Measurements from ENCODE around the gene DOCK2.

The DOCK2 gene

DNA sequence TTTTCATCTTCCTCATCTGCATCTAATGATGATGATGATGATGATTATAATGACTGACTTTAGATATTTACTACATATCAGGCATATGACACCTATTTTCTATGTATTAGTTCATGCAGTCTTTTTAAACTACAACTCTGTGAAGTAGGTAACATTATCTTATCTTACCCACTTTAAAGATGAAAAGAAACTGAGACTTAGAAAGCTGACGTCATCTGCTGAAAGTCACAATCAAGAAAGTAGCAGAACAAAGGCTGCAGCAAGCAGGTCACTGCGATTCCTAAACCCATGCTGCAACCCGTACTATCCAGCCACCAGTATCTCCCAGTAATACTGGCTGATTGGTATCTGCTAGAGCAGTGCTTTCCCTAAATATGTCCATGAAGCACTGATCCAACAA lies 383.3 kb downstream of the DOCK2 start:
- TF ChIP-seq CTCF (IDR thresholded peaks at IDR 0.05; ENCODE audit: borderline replicate concordance, control extremely low read depth, extremely low read depth, insufficient read depth, missing control alignments): no peak
- in situ Hi-C loops (cut with MboI; ENCODE audit: low sequenced_read_pairs, unreplicated experiment): no loop called here
- DNase-seq (ENCODE audit: low spot score): no peak

GRCh38 chr5:170021506-170021905 lies 384.4 kb downstream of the DOCK2 start:
- in situ Hi-C loops (cut with MboI; ENCODE audit: low sequenced_read_pairs, unreplicated experiment): no loop called here
- no peak for DNase-seq (ENCODE audit: low spot score)
- TF ChIP-seq CTCF (IDR thresholded peaks at IDR 0.05; ENCODE audit: borderline replicate concordance, control extremely low read depth, extremely low read depth, insufficient read depth, missing control alignments): no peak

DNA sequence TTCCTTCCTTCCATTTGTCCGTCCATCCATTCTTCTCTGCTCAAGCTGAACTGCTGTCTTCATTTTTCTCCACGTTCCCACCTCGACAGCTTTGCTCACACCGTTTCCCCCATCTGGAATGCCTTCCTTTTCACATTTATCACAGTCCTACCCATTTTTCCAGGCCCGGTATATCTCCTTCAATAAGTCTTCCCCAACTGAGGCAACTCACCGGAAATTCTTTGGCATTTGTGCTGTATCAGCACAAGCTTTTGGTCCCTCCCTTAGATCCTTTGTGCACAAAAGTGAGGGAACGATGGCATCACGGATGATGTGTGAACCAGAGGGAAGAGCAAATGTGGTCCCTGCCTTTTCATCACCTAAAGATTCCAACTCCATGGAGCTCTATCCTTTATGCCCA lies 388.8 kb downstream of the DOCK2 start:
- in situ Hi-C loops (cut with MboI; ENCODE audit: low sequenced_read_pairs, unreplicated experiment): no loop called here
- TF ChIP-seq CTCF (IDR thresholded peaks at IDR 0.05; ENCODE audit: borderline replicate concordance, control extremely low read depth, extremely low read depth, insufficient read depth, missing control alignments): no peak

DNA sequence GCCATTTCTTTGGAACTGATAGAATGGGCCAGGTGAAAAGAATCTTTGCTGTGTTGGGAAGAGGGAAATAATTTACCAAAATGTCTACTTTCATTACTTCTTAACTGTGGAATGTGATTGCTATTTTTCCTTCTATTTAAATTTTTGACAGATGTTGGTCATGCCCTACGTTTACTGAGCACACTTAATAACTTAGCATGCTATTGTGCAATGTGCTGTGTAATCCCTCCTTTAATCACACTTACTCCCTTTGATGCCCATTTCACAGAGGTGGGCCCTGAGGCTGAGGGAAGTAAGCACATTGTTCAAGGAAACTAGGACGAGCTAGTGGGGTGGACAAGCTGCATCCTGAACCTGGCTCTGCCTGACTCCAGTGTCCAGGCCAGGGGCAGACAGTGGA lies 391.0 kb downstream of the DOCK2 start:
- in situ Hi-C loops (cut with MboI; ENCODE audit: low sequenced_read_pairs, unreplicated experiment): no loop called here
- no peak for TF ChIP-seq CTCF (IDR thresholded peaks at IDR 0.05; ENCODE audit: borderline replicate concordance, control extremely low read depth, extremely low read depth, insufficient read depth, missing control alignments)
- DNase-seq (ENCODE audit: low spot score): no peak

More for the DNA sequence above, 388.8 kb downstream of the DOCK2 start:
- no peak for DNase-seq (ENCODE audit: low spot score)

- in situ Hi-C loops (cut with MboI; ENCODE audit: low sequenced_read_pairs, unreplicated experiment): no loop called here
- no peak for TF ChIP-seq CTCF (IDR thresholded peaks at IDR 0.05; ENCODE audit: borderline replicate concordance, control extremely low read depth, extremely low read depth, insufficient read depth, missing control alignments)
- DNase-seq (ENCODE audit: low spot score): no peak
Observed at GRCh38 chr5:170034231-170034630, 397.2 kb downstream of the DOCK2 start.

DNA sequence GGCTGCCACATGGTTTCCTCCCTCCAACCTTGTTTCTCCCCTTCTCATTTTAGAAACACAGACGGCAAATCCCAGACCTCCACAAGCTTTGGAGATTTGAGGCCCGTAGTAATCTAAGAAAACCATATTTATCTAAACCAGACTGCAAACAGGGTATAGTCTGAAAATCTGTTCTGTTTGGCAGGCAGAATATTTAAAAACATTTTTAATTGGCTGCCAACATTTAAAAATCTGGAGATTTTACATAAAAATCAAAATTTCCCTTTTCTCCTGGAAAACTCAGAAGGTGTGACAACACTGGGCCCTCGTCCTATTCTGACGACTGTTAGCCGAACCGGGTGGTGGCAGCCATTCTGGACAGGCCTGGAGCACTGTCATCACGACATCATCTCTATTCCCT lies 401.2 kb downstream of the DOCK2 start:
- TF ChIP-seq CTCF (IDR thresholded peaks at IDR 0.05; ENCODE audit: borderline replicate concordance, control extremely low read depth, extremely low read depth, insufficient read depth, missing control alignments): no peak
- no peak for DNase-seq (ENCODE audit: low spot score)
- in situ Hi-C loops (cut with MboI; ENCODE audit: low sequenced_read_pairs, unreplicated experiment): no loop called here

- no peak for TF ChIP-seq CTCF (IDR thresholded peaks at IDR 0.05; ENCODE audit: borderline replicate concordance, control extremely low read depth, extremely low read depth, insufficient read depth, missing control alignments)
- in situ Hi-C loops (cut with MboI; ENCODE audit: low sequenced_read_pairs, unreplicated experiment): no loop called here
- no peak for DNase-seq (ENCODE audit: low spot score)
Observed at GRCh38 chr5:170039830-170040229, 402.8 kb downstream of the DOCK2 start.

Data from GM13976 (cell line).